Measurements from ENCODE around the gene WFIKKN2.

DNA sequence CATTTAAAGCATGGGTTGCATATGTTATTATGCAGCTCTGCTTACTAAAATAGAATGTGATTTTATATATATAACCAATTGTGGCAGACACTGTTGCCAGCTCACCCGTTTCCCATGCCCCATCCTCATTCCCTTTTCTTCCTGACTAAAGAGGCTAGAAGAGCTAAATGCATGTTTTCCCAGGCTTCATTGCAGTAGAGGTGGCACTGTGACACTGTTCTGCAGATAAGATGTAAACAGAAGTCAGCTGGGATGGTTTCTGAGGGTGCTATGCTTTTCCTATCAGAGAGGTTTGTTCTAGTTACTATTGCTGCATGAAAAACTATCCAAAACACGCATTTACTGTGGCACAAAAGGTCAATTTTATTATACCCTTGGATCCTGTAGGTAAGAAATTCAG, 36.5 kb downstream of the WFIKKN2 start:
- TF ChIP-seq ZFP3 (tag by site-specific recombination; IDR thresholded peaks at IDR 0.05; ENCODE audit: low read depth) (no peak), ZNF585B (tag by site-specific recombination; IDR thresholded peaks at IDR 0.05) (no peak), ZNF19 (tag by site-specific recombination; IDR thresholded peaks at IDR 0.05; ENCODE audit: low read depth) (no peak), TCF7L2 (IDR thresholded peaks at IDR 0.05; ENCODE audit: borderline replicate concordance, low read depth, low read length) (no peak), ZNF777 (tag by site-specific recombination; IDR thresholded peaks at IDR 0.05; ENCODE audit: borderline replicate concordance) (no peak)

Data from HEK293 (cell line).